ENCODE results near the gene GIMAP7.
"Not testable (repeated sequence)": the region's sequence is repeated elsewhere in the genome, so short reads cannot be mapped to it uniquely, and the experiment has no call there.

GIMAP7 gene

GRCh38 chr7:150516956-150517745, 2.5 kb downstream of the GIMAP7 start:
- Histone ChIP-seq H3K36me3 (ENCODE audit: control insufficient read depth in 1 of 2, insufficient read depth in 2 of 2, low read length in 2 of 2) (no peaks in the 10 kb centered on the region), H3K14ac (ENCODE audit: low read length) (no peak overlapping the region), H2AK5ac (ENCODE audit: low read length) (no peak overlapping the region), H3K4ac (ENCODE audit: low read depth, low read length) (no peak overlapping the region), H4K91ac (ENCODE audit: low read depth, low read length) (no peak overlapping the region), H3K4me1 (ENCODE audit: control insufficient read depth in 1 of 2, insufficient read depth in 2 of 2, low read length in 2 of 2) (no peaks in the 10 kb centered on the region), H2BK120ac (ENCODE audit: insufficient read depth, low read length, poor library complexity) (no peak overlapping the region), H3K4me2 (ENCODE audit: low read length) (no peak overlapping the region), H3K27me3 (ENCODE audit: insufficient read depth, low read length) (no peaks in the 10 kb centered on the region), H3K9me3 (ENCODE audit: insufficient read depth, low read depth, low read length) (no peaks in the 10 kb centered on the region), H2BK5ac (ENCODE audit: low read depth, low read length, poor library complexity) (no peak overlapping the region), H3K4me3 (ENCODE audit: low read depth, low read length) (no peak overlapping the region), H3K79me1 (ENCODE audit: low read length) (no peaks in the 10 kb centered on the region), H3K23ac (ENCODE audit: low read length) (no peak overlapping the region), H3K27ac (ENCODE audit: low read depth, low read length) (no peak overlapping the region), H2AFZ (ENCODE audit: insufficient read depth, low read length, poor library complexity) (no peak overlapping the region), H3K18ac (ENCODE audit: low read length) (no peak overlapping the region), H2BK12ac (ENCODE audit: low read length) (no peak overlapping the region), H3K79me2 (ENCODE audit: control insufficient read depth, insufficient read depth, low read length, poor library complexity) (no peaks in the 10 kb centered on the region), H4K12ac (ENCODE audit: low read depth, low read length) (no peak overlapping the region), H3K9ac (ENCODE audit: low read length) (no peak overlapping the region), H4K8ac (ENCODE audit: low read depth, low read length) (no peak overlapping the region)
- no CpG with 5 or more reads among the region's 1 CpG for WGBS (ENCODE audit: extremely low coverage, insufficient coverage, insufficient read length)
- DNase-seq: no peak

GRCh38 chr7:150519310-150519709, 4.6 kb downstream of the GIMAP7 start:
- no peak overlapping the region for H3K4me3 ChIP-seq (ENCODE audit: low read depth, low read length)
- no peak overlapping the region for H4K8ac ChIP-seq (ENCODE audit: low read depth, low read length)
- no peak overlapping the region for H2AK5ac ChIP-seq (ENCODE audit: low read length)
- no peak overlapping the region for H2BK120ac ChIP-seq (ENCODE audit: insufficient read depth, low read length, poor library complexity)
- no peaks in the 10 kb centered on the region for H3K9me3 ChIP-seq (ENCODE audit: insufficient read depth, low read depth, low read length)
- H3K23ac ChIP-seq (ENCODE audit: low read length): no peak overlapping the region
- H3K4ac ChIP-seq (ENCODE audit: low read depth, low read length): no peak overlapping the region
- H3K14ac ChIP-seq (ENCODE audit: low read length): no peak overlapping the region
- no peak overlapping the region for H3K9ac ChIP-seq (ENCODE audit: low read length)
- no peaks in the 10 kb centered on the region for H3K36me3 ChIP-seq (ENCODE audit: control insufficient read depth in 1 of 2, insufficient read depth in 2 of 2, low read length in 2 of 2)
- H4K91ac ChIP-seq (ENCODE audit: low read depth, low read length): no peak overlapping the region
- no peaks in the 10 kb centered on the region for H3K4me1 ChIP-seq (ENCODE audit: control insufficient read depth in 1 of 2, insufficient read depth in 2 of 2, low read length in 2 of 2)
- no peak overlapping the region for H2AFZ ChIP-seq (ENCODE audit: insufficient read depth, low read length, poor library complexity)
- WGBS (ENCODE audit: extremely low coverage, insufficient coverage, insufficient read length): no CpG with 5 or more reads among the region's 2 CpGs
- no peaks in the 10 kb centered on the region for H3K27me3 ChIP-seq (ENCODE audit: insufficient read depth, low read length)
- no peaks in the 10 kb centered on the region for H3K79me2 ChIP-seq (ENCODE audit: control insufficient read depth, insufficient read depth, low read length, poor library complexity)
- H3K27ac ChIP-seq (ENCODE audit: low read depth, low read length): no peak overlapping the region
- H3K79me1 ChIP-seq (ENCODE audit: low read length): no peaks in the 10 kb centered on the region
- H3K18ac ChIP-seq (ENCODE audit: low read length): no peak overlapping the region
- DNase-seq: no peak
- no peak overlapping the region for H4K12ac ChIP-seq (ENCODE audit: low read depth, low read length)
- no peak overlapping the region for H2BK12ac ChIP-seq (ENCODE audit: low read length)
- H2BK5ac ChIP-seq (ENCODE audit: low read depth, low read length, poor library complexity): no peak overlapping the region
- H3K4me2 ChIP-seq (ENCODE audit: low read length): no peak overlapping the region

- no peaks in the 10 kb centered on the region for H3K79me1 ChIP-seq (ENCODE audit: low read length)
- no peak overlapping the region for H2BK12ac ChIP-seq (ENCODE audit: low read length)
- H3K4ac ChIP-seq (ENCODE audit: low read depth, low read length): no peak overlapping the region
- no peaks in the 10 kb centered on the region for H3K27me3 ChIP-seq (ENCODE audit: insufficient read depth, low read length)
- no peak overlapping the region for H4K8ac ChIP-seq (ENCODE audit: low read depth, low read length)
- no peak overlapping the region for H4K12ac ChIP-seq (ENCODE audit: low read depth, low read length)
- no peak overlapping the region for H3K14ac ChIP-seq (ENCODE audit: low read length)
- H3K4me1 ChIP-seq (ENCODE audit: control insufficient read depth in 1 of 2, insufficient read depth in 2 of 2, low read length in 2 of 2): no peaks in the 10 kb centered on the region
- no peak overlapping the region for H2AFZ ChIP-seq (ENCODE audit: insufficient read depth, low read length, poor library complexity)
- no peaks in the 10 kb centered on the region for H3K9me3 ChIP-seq (ENCODE audit: insufficient read depth, low read depth, low read length)
- H2BK5ac ChIP-seq (ENCODE audit: low read depth, low read length, poor library complexity): no peak overlapping the region
- no peak for DNase-seq
- H3K18ac ChIP-seq (ENCODE audit: low read length): no peak overlapping the region
- no CpG with 5 or more reads among the region's 8 CpGs for WGBS (ENCODE audit: extremely low coverage, insufficient coverage, insufficient read length)
- H3K36me3 ChIP-seq (ENCODE audit: control insufficient read depth in 1 of 2, insufficient read depth in 2 of 2, low read length in 2 of 2): no peaks in the 10 kb centered on the region
- no peak overlapping the region for H2BK120ac ChIP-seq (ENCODE audit: insufficient read depth, low read length, poor library complexity)
- H3K4me2 ChIP-seq (ENCODE audit: low read length): no peak overlapping the region
- H3K79me2 ChIP-seq (ENCODE audit: control insufficient read depth, insufficient read depth, low read length, poor library complexity): no peaks in the 10 kb centered on the region
- no peak overlapping the region for H3K9ac ChIP-seq (ENCODE audit: low read length)
- no peak overlapping the region for H2AK5ac ChIP-seq (ENCODE audit: low read length)
- H4K91ac ChIP-seq (ENCODE audit: low read depth, low read length): no peak overlapping the region
- no peak overlapping the region for H3K23ac ChIP-seq (ENCODE audit: low read length)
- H3K27ac ChIP-seq (ENCODE audit: low read depth, low read length): no peak overlapping the region
- H3K4me3 ChIP-seq (ENCODE audit: low read depth, low read length): no peak overlapping the region
Observed at GRCh38 chr7:150520145-150520544, 5.5 kb downstream of the GIMAP7 start.

GRCh38 chr7:150522931-150523330, 8.3 kb downstream of the GIMAP7 start:
- not testable (repeated sequence) for H3K4ac ChIP-seq (ENCODE audit: low read depth, low read length); H2BK120ac ChIP-seq (ENCODE audit: insufficient read depth, low read length, poor library complexity); DNase-seq; H3K23ac ChIP-seq (ENCODE audit: low read length); H3K14ac ChIP-seq (ENCODE audit: low read length); H3K9ac ChIP-seq (ENCODE audit: low read length); H4K91ac ChIP-seq (ENCODE audit: low read depth, low read length); H4K8ac ChIP-seq (ENCODE audit: low read depth, low read length); H2BK5ac ChIP-seq (ENCODE audit: low read depth, low read length, poor library complexity); H3K4me1 ChIP-seq (ENCODE audit: control insufficient read depth in 1 of 2, insufficient read depth in 2 of 2, low read length in 2 of 2); H2AFZ ChIP-seq (ENCODE audit: insufficient read depth, low read length, poor library complexity); H3K79me2 ChIP-seq (ENCODE audit: control insufficient read depth, insufficient read depth, low read length, poor library complexity); H3K9me3 ChIP-seq (ENCODE audit: insufficient read depth, low read depth, low read length); H3K36me3 ChIP-seq (ENCODE audit: control insufficient read depth in 1 of 2, insufficient read depth in 2 of 2, low read length in 2 of 2); H3K79me1 ChIP-seq (ENCODE audit: low read length); H3K18ac ChIP-seq (ENCODE audit: low read length); H2BK12ac ChIP-seq (ENCODE audit: low read length); H3K4me3 ChIP-seq (ENCODE audit: low read depth, low read length); H4K12ac ChIP-seq (ENCODE audit: low read depth, low read length); H3K4me2 ChIP-seq (ENCODE audit: low read length); H3K27me3 ChIP-seq (ENCODE audit: insufficient read depth, low read length); H3K27ac ChIP-seq (ENCODE audit: low read depth, low read length); H2AK5ac ChIP-seq (ENCODE audit: low read length)
- no CpG with 5 or more reads among the region's 6 CpGs for WGBS (ENCODE audit: extremely low coverage, insufficient coverage, insufficient read length)

Measured in trophoblast cell (in vitro differentiated cells and primary cell).